Measurements from ENCODE around the gene PTPRN2. TPM values are rescaled to one million over a fixed set of nuclear protein-coding genes. Genes with fewer than 3 reads are reported as not detected.

The PTPRN2 gene
- total and polyA plus RNA-seq, 2 of the 13 experiments (the other 11 are each of a cell fraction or from before 2014, with no cell fraction given) = 2.5 to 24.2 TPM

DNA sequence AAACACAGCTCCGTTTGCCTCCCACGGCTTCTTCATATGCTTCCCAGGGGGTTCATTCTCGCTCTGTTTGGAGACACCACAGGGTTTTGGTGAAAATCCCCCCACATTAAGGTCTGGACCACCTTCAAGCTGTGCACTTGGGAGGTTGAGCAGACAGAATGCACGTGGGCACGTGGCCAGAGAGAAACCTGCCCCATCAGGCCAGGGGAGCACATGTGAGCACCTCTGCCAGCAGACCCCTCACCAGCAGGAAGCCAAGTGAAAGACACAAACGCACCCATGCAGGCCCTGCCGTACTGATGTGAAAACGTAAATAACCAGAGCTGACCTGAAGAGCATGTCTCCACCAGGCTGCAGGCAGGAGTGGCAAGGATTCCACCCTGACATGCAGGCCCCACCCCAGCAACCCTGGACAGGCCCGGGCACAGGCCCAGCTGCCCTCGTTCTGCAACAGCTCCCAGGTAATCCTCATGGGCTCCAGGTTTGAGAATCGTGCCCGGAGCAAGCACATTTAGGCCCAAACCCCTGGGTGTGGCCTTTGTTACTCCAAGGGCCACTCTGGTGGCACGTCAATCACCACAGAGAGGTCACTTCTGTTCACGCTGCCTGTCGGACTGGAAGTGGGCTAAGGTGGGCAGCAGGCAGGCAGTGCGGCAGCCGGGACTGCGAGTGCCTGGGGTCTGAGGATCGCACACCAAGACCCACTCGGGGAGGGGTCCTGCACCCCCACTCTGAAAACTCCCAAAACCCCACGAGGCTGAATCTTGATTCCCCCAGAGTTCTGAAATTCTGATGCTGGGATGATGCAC, 184.4 kb downstream of the PTPRN2 start:
- ChIA-PET CTCF (ENCODE audit: low intra/inter-chr PET ratio, low total read pairs) (no interaction called here), POLR2A (no interaction called here)
- Histone ChIP-seq H3K27me3 (ENCODE audit: control insufficient read depth in 1 of 2, insufficient read depth in 2 of 2, low read length in 2 of 2) (no peaks in the 10 kb centered on the region), H3K27ac (ENCODE audit: extremely low read length, insufficient read depth, low read length) (no peak overlapping the region), H3K9me3 (ENCODE audit: low read length) (peaks cover 9% of the 10 kb centered on the region; the same call in 1 of the 2 replicates), H3K4me3 (replicated peaks in 1 of 3; ENCODE audit: insufficient read depth in 1 of 3, low read depth in 2 of 3, low read length in 3 of 3) (no peak overlapping the region), H3K4me2 (ENCODE audit: low read depth, low read length) (no peak overlapping the region), H2AFZ (ENCODE audit: low read length) (no peak overlapping the region), H3K36me3 (replicated peaks in 1 of 2; ENCODE audit: control insufficient read depth in 1 of 2, insufficient read depth in 2 of 2, low read length in 2 of 2) (no peaks in the 10 kb centered on the region), H3K4me1 (ENCODE audit: insufficient read depth, low read length) (no peaks in the 10 kb centered on the region; the same call in 1 of the 2 replicates), H4K20me1 (ENCODE audit: insufficient read depth, low read length) (peaks cover 49% of the 10 kb centered on the region), H3K79me2 (ENCODE audit: insufficient read depth, low read length) (no peaks in the 10 kb centered on the region), H3K9ac (ENCODE audit: insufficient read depth, low read depth, low read length) (no peak overlapping the region)
- 89% methylated on average over 14 of the region's 21 CpGs for WGBS (ENCODE audit: low lambda C conversion rate)
- DNase-seq (ENCODE audit: low spot score) (no peak), FAIRE-seq (no peak), ATAC-seq (no peak; the same call in 2 of the 3 replicates)
- BruUV-seq (replicated peaks) = no TSS peak
- TF ChIP-seq, protein P1, sequence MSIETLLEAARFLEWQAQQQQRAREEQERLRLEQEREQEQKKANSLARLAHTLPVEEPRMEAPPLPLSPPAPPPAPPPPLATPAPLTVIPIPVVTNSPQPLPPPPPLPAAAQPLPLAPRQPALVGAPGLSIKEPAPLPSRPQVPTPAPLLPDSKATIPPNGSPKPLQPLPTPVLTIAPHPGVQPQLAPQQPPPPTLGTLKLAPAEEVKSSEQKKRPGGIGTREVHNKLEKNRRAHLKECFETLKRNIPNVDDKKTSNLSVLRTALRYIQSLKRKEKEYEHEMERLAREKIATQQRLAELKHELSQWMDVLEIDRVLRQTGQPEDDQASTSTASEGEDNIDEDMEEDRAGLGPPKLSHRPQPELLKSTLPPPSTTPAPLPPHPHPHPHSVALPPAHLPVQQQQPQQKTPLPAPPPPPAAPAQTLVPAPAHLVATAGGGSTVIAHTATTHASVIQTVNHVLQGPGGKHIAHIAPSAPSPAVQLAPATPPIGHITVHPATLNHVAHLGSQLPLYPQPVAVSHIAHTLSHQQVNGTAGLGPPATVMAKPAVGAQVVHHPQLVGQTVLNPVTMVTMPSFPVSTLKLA (IDR thresholded peaks at IDR 0.05) = peak; percentile 58
- TF ChIP-seq ZXDC (CRISPR knock-in tag; IDR thresholded peaks at IDR 0.05) = no peak
- intact Hi-C loops (cut with micrococcal nuclease; ENCODE audit: unreplicated experiment) = no loop called here
- in situ Hi-C loops (cut with HindIII; ENCODE audit: extremely low pct_ligation_motif_present, low pct_unique_long_range_greater_than_20kb) = no loop called here
